Measurements from ENCODE around the gene INTS7. TPM values are rescaled to one million over a fixed set of nuclear protein-coding genes. Genes with fewer than 3 reads are reported as not detected.
"Not testable (repeated sequence)": the region's sequence is repeated elsewhere in the genome, so short reads cannot be mapped to it uniquely, and the experiment has no call there.

Gene INTS7
- total and polyA plus RNA-seq, 5 donors from 2014 or later, result 15.8 to 20.5 (median 16.7) TPM

GRCh38 chr1:211920141-211920572 is 115.2 kb downstream of the INTS7 start:
- Histone ChIP-seq H3K4me1 (ENCODE audit: control insufficient read depth, insufficient read depth, low read length, poor library complexity, severe bottlenecking) (no peaks in the 10 kb centered on the region), H3K4me3 (ENCODE audit: low read depth, low read length) (no peak overlapping the region), H3K27ac (ENCODE audit: insufficient read depth, low read length, poor library complexity, severe bottlenecking) (no peak overlapping the region), H3K9me3 (ENCODE audit: control insufficient read depth in 2 of 2, low read length in 2 of 2) (no peaks in the 10 kb centered on the region), H3K36me3 (ENCODE audit: control insufficient read depth, insufficient read depth, low read length) (no peaks in the 10 kb centered on the region), H3K27me3 (ENCODE audit: control insufficient read depth, insufficient read depth, low read length) (peaks cover 3% of the 10 kb centered on the region)
- DNase-seq, result no peak
- Mint-ChIP-seq H3K36me3 (no peaks in the 10 kb centered on the region), H3K9me3 (peaks cover 0 to 1% (median 0%) of the 10 kb centered on the region in 7 donors), H3K27ac (no peak overlapping the region), H3K4me1 (no peaks in the 10 kb centered on the region), H3K27me3 (peaks cover 32% of the 10 kb centered on the region), H3K4me3 (no peak overlapping the region)
- no peak for ATAC-seq (ENCODE audit: low read depth in 2 of 2)

GRCh38 chr1:211918843-211919414 is 116.4 kb downstream of the INTS7 start:
- Mint-ChIP-seq H3K36me3 (no peaks in the 10 kb centered on the region), H3K27me3 (peaks cover 28% of the 10 kb centered on the region), H3K27ac (no peak overlapping the region), H3K4me3 (no peak overlapping the region), H3K4me1 (no peaks in the 10 kb centered on the region), H3K9me3 (no peaks in the 10 kb centered on the region)
- Histone ChIP-seq H3K9me3 (ENCODE audit: control insufficient read depth in 2 of 2, low read length in 2 of 2) (no peaks in the 10 kb centered on the region), H3K36me3 (ENCODE audit: control insufficient read depth, insufficient read depth, low read length) (no peaks in the 10 kb centered on the region), H3K27me3 (ENCODE audit: control insufficient read depth, insufficient read depth, low read length) (peaks cover 3% of the 10 kb centered on the region), H3K4me1 (ENCODE audit: control insufficient read depth, insufficient read depth, low read length, poor library complexity, severe bottlenecking) (no peaks in the 10 kb centered on the region), H3K4me3 (ENCODE audit: low read depth, low read length) (no peak overlapping the region), H3K27ac (ENCODE audit: insufficient read depth, low read length, poor library complexity, severe bottlenecking) (no peak overlapping the region)
- DNase-seq, result no peak
- no peak for ATAC-seq (ENCODE audit: low read depth in 2 of 2)

- not testable (repeated sequence) for H3K36me3 ChIP-seq (ENCODE audit: control insufficient read depth, insufficient read depth, low read length); H3K9me3 ChIP-seq (ENCODE audit: control insufficient read depth in 2 of 2, low read length in 2 of 2); H3K27ac ChIP-seq (ENCODE audit: insufficient read depth, low read length, poor library complexity, severe bottlenecking); H3K4me1 Mint-ChIP-seq; H3K4me3 ChIP-seq (ENCODE audit: low read depth, low read length); H3K36me3 Mint-ChIP-seq; H3K27ac Mint-ChIP-seq; H3K4me1 ChIP-seq (ENCODE audit: control insufficient read depth, insufficient read depth, low read length, poor library complexity, severe bottlenecking); ATAC-seq (ENCODE audit: low read depth in 2 of 2); H3K4me3 Mint-ChIP-seq; H3K9me3 Mint-ChIP-seq; DNase-seq; H3K27me3 ChIP-seq (ENCODE audit: control insufficient read depth, insufficient read depth, low read length)
- H3K27me3 Mint-ChIP-seq, result peaks cover 23% of the 10 kb centered on the region
These were observed 118.9 kb downstream of the INTS7 start for GRCh38 chr1:211916458-211916857.

- Mint-ChIP-seq H3K36me3 (no peaks in the 10 kb centered on the region), H3K9me3 (peaks cover 0 to 2% (median 0%) of the 10 kb centered on the region in 7 donors), H3K4me3 (no peak overlapping the region), H3K27ac (peak overlapping the region in 1 of 3 donors; percentile 65), H3K4me1 (no peaks in the 10 kb centered on the region), H3K27me3 (peaks cover 23% of the 10 kb centered on the region)
- ATAC-seq (ENCODE audit: low read depth in 2 of 2) (no peak), DNase-seq (no peak)
- H3K27me3 ChIP-seq (ENCODE audit: control insufficient read depth, insufficient read depth, low read length), result peaks cover 3% of the 10 kb centered on the region
- H3K27ac ChIP-seq (ENCODE audit: insufficient read depth, low read length, poor library complexity, severe bottlenecking), result no peak overlapping the region
- H3K36me3 ChIP-seq (ENCODE audit: control insufficient read depth, insufficient read depth, low read length), result no peaks in the 10 kb centered on the region
- no peak overlapping the region for H3K4me3 ChIP-seq (ENCODE audit: low read depth, low read length)
- H3K9me3 ChIP-seq (ENCODE audit: control insufficient read depth in 2 of 2, low read length in 2 of 2), result no peaks in the 10 kb centered on the region
- no peaks in the 10 kb centered on the region for H3K4me1 ChIP-seq (ENCODE audit: control insufficient read depth, insufficient read depth, low read length, poor library complexity, severe bottlenecking)
These were observed 119.4 kb downstream of the INTS7 start for GRCh38 chr1:211915924-211916323.

GRCh38 chr1:211912844-211913432 is 122.4 kb downstream of the INTS7 start:
- H3K4me1 Mint-ChIP-seq, result no peaks in the 10 kb centered on the region
- no peak overlapping the region for H3K4me3 Mint-ChIP-seq
- H3K4me1 ChIP-seq (ENCODE audit: control insufficient read depth, insufficient read depth, low read length, poor library complexity, severe bottlenecking), result no peaks in the 10 kb centered on the region
- no peaks in the 10 kb centered on the region for H3K36me3 Mint-ChIP-seq
- no peak for DNase-seq
- H3K4me3 ChIP-seq (ENCODE audit: low read depth, low read length), result no peak overlapping the region
- peak overlapping the region in 1 of 3 donors; percentile 58 for H3K27ac Mint-ChIP-seq
- H3K27ac ChIP-seq (ENCODE audit: insufficient read depth, low read length, poor library complexity, severe bottlenecking), result no peak overlapping the region
- H3K36me3 ChIP-seq (ENCODE audit: control insufficient read depth, insufficient read depth, low read length), result no peaks in the 10 kb centered on the region
- no peaks in the 10 kb centered on the region for H3K9me3 ChIP-seq (ENCODE audit: control insufficient read depth in 2 of 2, low read length in 2 of 2)
- peaks cover 17% of the 10 kb centered on the region for H3K27me3 Mint-ChIP-seq
- H3K9me3 Mint-ChIP-seq, result peaks cover 0 to 5% (median 0%) of the 10 kb centered on the region in 7 donors
- no peak for ATAC-seq (ENCODE audit: low read depth in 2 of 2)
- H3K27me3 ChIP-seq (ENCODE audit: control insufficient read depth, insufficient read depth, low read length), result peaks cover 3% of the 10 kb centered on the region

GRCh38 chr1:211912038-211912437 is 123.3 kb downstream of the INTS7 start:
- Histone ChIP-seq H3K27me3 (ENCODE audit: control insufficient read depth, insufficient read depth, low read length) (peaks cover under 1% of the 10 kb centered on the region), H3K27ac (ENCODE audit: insufficient read depth, low read length, poor library complexity, severe bottlenecking) (no peak overlapping the region), H3K4me1 (ENCODE audit: control insufficient read depth, insufficient read depth, low read length, poor library complexity, severe bottlenecking) (no peaks in the 10 kb centered on the region), H3K36me3 (ENCODE audit: control insufficient read depth, insufficient read depth, low read length) (no peaks in the 10 kb centered on the region), H3K9me3 (ENCODE audit: control insufficient read depth in 2 of 2, low read length in 2 of 2) (no peaks in the 10 kb centered on the region), H3K4me3 (ENCODE audit: low read depth, low read length) (no peak overlapping the region)
- H3K27ac Mint-ChIP-seq, result no peak overlapping the region
- no peaks in the 10 kb centered on the region for H3K4me1 Mint-ChIP-seq
- no peak for ATAC-seq (ENCODE audit: low read depth in 2 of 2)
- DNase-seq, result no peak
- H3K4me3 Mint-ChIP-seq, result no peak overlapping the region
- H3K27me3 Mint-ChIP-seq, result peaks cover 12% of the 10 kb centered on the region
- H3K36me3 Mint-ChIP-seq, result no peaks in the 10 kb centered on the region
- peaks cover 0 to 5% (median 0%) of the 10 kb centered on the region in 7 donors for H3K9me3 Mint-ChIP-seq

GRCh38 chr1:211910913-211911485 is 124.4 kb downstream of the INTS7 start:
- Mint-ChIP-seq H3K9me3 (peaks cover 0 to 5% (median 0%) of the 10 kb centered on the region in 7 donors), H3K4me1 (no peaks in the 10 kb centered on the region), H3K27me3 (peaks cover 6% of the 10 kb centered on the region), H3K27ac (no peak overlapping the region), H3K36me3 (no peaks in the 10 kb centered on the region), H3K4me3 (no peak overlapping the region)
- no peak overlapping the region for H3K27ac ChIP-seq (ENCODE audit: insufficient read depth, low read length, poor library complexity, severe bottlenecking)
- no peaks in the 10 kb centered on the region for H3K9me3 ChIP-seq (ENCODE audit: control insufficient read depth in 2 of 2, low read length in 2 of 2)
- H3K36me3 ChIP-seq (ENCODE audit: control insufficient read depth, insufficient read depth, low read length), result no peaks in the 10 kb centered on the region
- H3K27me3 ChIP-seq (ENCODE audit: control insufficient read depth, insufficient read depth, low read length), result no peaks in the 10 kb centered on the region
- no peak for DNase-seq
- no peak overlapping the region for H3K4me3 ChIP-seq (ENCODE audit: low read depth, low read length)
- no peaks in the 10 kb centered on the region for H3K4me1 ChIP-seq (ENCODE audit: control insufficient read depth, insufficient read depth, low read length, poor library complexity, severe bottlenecking)
- no peak for ATAC-seq (ENCODE audit: low read depth in 2 of 2)

All from CD4-positive, CD25-positive, alpha-beta regulatory T cell (primary cell).